Fibroblast of skin of right biceps (primary cell): Measurements from ENCODE around the gene PRMT1.

Source experiments
- DNase-seq: peaks from one replicate; pipeline ENCODE4 v3.0.0-alpha.2; 2013

PRMT1 gene

GRCh38 chr19:49651820-49652550 is 25.1 kb upstream of the PRMT1 start:
- no peak for DNase-seq

GRCh38 chr19:49652551-49653465 is 24.3 kb upstream of the PRMT1 start:
- no peak for DNase-seq

- no peak for DNase-seq
Observed at GRCh38 chr19:49653466-49653806, 23.6 kb upstream of the PRMT1 start.

- DNase-seq, result no peak
Observed at GRCh38 chr19:49654581-49654980, 22.5 kb upstream of the PRMT1 start.

DNA sequence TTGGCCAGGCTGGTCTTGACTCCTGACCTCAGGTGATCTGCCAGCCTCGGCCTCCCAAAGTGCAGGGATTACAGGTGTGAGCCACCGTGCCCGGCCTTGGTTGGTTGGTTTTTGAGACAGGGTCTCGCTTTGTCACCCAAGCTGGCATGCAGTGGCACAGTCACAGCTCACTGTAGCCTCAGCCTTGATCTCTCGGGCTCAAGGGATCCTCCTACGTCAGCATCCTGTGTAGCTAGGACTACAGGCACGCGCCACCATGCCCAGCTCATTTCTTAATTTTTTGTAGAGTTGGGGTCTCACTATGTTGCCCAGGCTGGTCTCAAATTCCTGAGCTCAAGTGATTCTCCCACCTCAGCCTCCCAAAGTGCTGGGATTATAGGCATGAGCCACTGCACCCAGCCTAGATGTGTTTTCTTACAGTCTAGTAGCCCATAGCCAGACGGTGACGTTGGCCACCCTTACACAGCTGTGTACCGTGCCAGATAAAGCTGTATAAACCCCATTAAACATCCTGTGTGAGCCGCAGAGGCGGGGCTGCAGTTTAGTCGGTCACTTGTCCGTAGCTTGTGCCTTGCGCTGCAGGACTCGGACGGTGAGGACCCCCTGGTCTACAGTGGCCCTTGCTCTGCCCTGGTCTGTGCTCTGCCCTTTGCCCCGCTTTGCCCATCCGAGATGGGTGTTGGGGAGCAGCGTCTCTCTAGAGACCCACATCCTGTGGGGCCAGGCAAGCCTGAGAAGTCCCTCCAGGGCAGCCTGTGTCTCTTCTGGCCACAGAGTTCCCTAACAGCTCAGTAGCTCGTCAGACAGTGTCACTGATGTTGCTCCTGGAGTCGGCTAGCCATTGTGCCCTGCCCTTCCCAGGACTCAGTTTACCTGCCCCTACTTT is 21.3 kb upstream of the PRMT1 start:
- no peak for DNase-seq

- DNase-seq, result no peak
Observed at GRCh38 chr19:49656456-49657109, 20.5 kb upstream of the PRMT1 start.

GRCh38 chr19:49657493-49658138 is 19.5 kb upstream of the PRMT1 start:
- no peak for DNase-seq

DNA sequence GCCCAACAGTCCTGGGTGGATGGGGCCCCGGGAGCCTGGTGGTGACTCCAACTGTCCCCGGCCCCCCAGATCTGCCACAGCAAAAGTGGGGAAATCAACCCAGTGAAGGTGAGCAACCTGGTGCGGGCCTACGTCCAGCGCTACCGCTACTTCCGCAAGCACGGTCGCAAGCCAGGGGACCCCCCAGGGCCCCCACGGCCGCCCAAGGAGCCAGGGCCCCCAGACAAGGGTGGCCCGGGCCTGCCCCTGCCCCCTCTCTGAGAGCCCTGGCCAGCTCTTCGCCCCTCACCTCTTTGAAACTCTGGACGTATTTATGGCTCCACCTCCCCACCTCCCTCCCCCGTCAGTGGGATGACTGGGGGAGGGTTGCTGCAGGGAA is 18.9 kb upstream of the PRMT1 start:
- DNase-seq, result no peak

DNA sequence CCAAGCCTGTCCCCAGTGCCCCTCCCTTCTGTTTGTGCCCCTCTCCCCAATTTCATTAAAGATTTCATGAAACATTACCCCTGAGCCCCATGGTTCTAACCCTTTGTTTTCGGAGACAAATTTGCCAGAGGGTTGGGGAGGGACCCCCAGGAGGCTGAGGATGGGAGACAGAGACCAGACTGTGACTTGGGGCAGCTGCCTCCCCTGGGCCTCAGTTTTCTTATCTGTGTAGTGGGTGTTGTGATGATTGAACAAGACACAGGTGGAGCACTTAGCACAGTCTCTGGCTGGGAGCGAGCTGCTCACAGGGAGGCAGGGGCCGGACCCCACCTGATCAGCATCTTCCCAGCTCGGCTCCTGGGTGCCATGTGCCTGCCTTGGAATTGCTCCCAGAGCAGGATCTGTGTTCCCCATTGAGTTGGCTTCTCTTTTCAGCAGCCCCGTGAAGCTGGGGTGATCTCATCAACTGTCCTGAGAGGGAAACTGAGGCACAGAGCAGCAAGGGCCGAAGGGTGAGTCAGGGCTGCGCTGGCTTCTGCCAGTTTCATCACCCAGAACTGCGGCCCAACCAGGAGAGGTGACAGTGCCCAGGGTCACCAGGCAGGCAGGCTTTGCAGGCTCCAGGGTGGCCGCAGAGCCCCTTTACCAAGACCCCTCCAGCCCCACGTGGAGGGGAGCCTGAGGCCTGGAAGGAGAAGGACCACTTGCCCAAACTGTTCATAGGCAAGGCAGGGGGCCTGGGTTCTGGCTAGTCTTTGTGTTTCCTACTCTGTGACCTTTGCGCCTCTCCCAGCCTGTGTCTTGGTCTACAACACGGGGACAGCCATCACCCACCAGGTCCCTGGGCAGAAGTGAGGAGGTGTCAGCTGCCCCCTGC is 18.3 kb upstream of the PRMT1 start:
- no peak for DNase-seq

DNA sequence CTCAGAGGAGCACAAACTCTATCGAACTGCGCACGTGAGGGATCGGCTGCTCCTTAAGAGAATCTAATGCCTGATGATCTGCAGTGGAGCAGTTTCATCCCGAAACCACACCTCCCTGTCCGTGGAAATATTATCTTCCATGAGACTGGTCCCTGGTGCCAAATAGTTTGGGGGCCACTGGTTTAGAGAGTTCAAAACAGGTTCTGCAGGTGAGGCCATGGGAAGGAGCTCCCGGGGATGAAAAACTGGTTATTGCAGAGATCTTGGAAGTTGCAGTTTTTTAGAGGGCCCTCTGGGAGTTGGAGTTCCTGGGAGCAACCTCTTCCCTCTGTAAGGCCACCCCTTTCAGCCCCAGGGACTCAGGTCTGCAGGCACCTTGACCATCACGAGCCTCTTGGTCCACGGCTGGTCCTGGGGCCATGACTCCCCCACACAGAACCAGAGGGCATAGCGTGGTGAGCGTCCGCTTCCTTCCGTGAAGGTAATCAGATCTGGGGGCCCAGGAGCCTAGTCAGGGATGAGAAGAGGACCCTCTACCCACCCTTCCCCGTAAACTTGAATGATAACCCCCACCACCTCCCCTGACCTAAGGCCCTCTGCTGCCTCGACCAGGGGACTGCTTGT is 16.6 kb upstream of the PRMT1 start:
- no peak for DNase-seq

DNA sequence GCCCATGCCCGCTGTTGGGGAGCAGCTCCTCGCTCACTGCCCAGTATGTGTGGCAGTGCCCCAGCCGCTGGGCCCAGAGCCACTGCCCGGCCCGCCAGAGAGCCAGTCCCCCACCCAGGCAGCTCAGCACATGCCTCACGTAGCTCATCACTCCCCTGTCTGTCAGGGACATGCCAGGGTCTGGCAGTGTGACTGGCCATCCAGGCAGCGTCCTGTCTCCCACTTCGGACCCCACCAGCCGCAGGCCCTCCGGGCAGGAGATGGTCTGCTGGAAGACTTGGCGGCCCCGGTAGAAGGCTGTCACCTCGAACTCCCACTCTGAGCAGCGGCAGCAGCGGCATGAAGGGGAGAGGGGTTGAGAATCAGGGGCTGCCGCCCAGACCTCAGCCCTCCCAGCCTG is 15.1 kb upstream of the PRMT1 start:
- DNase-seq, result no peak

GRCh38 chr19:49663224-49663623 is 13.8 kb upstream of the PRMT1 start:
- no peak for DNase-seq

DNA sequence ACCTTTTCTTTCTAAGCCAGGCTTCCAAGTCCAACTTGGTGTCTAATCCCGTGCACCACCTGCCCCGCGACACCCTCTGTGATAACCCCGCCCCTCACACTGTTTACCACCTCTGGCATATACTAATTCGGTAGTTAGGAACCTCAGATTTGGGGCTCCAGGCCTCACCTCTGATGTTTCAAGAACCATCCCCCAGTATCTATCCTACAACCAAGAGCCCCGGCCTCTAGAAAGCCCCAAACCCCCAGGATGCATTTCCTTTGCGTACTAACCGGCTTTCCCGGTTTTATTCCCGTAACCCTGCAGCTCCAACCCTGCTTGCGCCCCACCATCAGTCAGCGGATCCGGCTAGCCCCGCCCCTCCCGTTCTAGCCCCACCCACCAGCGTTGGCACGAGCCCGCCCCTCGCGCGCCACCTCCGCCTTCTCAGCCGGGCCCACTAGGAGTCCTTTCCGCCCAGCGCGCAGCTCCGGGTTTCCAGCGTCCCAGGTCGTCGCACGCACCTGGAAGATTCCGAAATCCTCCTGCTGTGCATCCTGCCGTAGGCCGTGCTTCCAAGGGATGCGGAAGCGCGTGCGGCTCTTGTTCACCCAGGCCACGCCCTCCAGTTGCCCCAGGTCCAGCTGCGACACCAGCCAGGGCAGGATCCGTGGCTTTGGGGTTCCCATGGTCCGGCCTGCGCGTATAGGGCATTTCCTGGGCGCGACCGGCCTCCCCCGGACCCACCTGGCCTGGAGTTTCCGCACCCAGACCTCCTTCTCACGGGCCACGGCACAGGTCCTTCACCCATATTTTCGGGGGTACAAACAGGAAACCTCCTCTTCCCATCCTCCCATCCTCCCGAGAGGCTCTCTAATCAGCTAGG is 12.7 kb upstream of the PRMT1 start:
- peak; percentile 73 for DNase-seq

GRCh38 chr19:49665036-49665350 is 12.1 kb upstream of the PRMT1 start:
- no peak for DNase-seq

DNA sequence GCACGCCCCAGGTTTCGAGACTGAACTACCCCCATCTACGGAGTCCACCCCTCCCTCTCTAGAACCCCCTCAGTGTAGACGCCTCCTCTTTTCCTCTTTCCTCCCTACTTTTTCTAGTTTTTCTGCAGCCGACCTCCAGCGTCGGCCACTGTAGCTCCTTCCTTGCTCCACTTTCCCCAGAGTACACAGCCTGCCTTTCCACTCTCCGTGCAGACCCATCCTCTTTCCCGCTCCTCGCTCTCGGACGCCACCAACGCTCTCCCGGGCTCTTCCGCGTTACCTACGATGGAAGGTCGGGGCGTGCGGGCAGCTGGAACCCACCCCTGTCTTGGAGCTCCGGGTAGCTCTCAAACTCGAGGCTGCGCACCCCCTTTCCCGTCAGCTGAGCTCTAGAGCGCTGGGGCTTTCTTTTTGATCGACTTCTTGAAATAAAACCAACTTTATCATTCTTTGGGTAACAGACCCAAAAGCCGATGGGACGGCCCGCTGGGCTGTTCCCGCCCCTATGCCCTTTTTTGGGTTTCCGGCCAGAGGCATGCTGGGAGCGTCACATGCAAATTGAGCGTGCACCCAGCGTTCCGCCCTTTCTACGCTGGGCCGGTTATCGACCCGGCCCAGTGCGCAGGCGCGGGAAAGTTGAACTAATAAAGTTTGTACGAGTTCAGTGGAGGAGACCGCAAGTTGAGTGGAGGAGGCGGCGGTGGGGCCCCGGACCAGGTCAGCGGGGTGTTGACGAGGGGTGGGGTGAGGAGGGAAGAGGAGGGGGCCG is 11.5 kb upstream of the PRMT1 start, which contains the start of the genes BCL2L12 and IRF3:
Gene BCL2L12, plus strand, starts transcription at position 583 of the 769 bp plus-strand sequence. CDS start 760 bp downstream, outside the sequence.
Gene IRF3, minus strand, starts transcription at position 507 of the 769 bp plus-strand sequence. CDS start 1,019 bp downstream, outside the sequence.
- peak; percentile 95 for DNase-seq

DNA sequence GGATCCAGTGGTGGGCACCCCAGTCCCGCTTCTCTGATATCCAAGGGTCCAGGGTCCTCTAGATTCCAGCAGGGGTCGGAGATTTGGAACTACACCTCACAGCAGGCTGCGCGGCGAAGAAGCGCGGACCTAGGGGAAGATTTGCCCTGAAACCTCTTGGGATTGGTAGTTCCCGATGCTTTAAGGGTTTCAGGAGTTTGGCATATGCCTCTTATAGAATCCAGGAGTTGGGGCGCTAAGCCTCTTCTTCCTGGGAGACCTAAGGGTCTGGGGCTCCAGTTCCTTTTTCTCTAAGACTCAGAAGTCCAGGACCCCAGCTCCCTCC is 11.0 kb upstream of the PRMT1 start:
- DNase-seq, result no peak

GRCh38 chr19:49667473-49667872 is 9.6 kb upstream of the PRMT1 start:
- DNase-seq, result no peak

DNA sequence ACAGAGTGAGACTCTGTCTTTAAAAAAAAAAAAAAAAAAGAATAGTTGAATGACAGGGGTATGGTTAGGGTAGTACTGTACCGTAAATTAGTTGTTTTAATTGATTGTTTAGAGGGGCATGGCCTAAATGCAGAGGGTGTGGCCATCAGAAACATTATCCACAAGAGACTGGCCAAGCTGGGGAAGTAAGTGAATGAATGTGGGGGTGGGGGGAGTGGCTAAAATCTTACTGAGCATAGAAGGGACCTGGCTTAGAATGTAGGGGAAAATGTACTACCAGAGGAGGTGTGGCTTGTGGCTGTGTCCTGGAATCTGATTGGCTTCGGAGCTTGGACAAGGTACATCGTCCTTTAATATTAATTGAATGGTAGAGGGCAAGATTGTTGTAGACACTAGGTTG is 7.6 kb upstream of the PRMT1 start:
- no peak for DNase-seq
